GM19193 (cell line): ENCODE results near the gene GRB14.

Source experiments
- POLR2A ChIP-seq: IDR thresholded peaks from 4 replicates; pipeline ENCODE4 v1.6.1; 2011; ENCODE audit not compliant: insufficient read depth, insufficient read length; ENCODE audit errors: extremely low read depth

GRB14 gene

GRCh38 chr2:164589522-164589921, 31.8 kb downstream of the GRB14 start:
- no peak for TF ChIP-seq POLR2A

- no peak for TF ChIP-seq POLR2A
These were observed 40.2 kb downstream of the GRB14 start for GRCh38 chr2:164581050-164581449.

- no peak for TF ChIP-seq POLR2A
These were observed 46.4 kb downstream of the GRB14 start for GRCh38 chr2:164574931-164575330.

GRCh38 chr2:164570475-164570874, 50.8 kb downstream of the GRB14 start:
- no peak for TF ChIP-seq POLR2A

- TF ChIP-seq POLR2A: no peak
These were observed 51.9 kb downstream of the GRB14 start for GRCh38 chr2:164569378-164569777.

- TF ChIP-seq POLR2A: no peak
These were observed 53.0 kb downstream of the GRB14 start for GRCh38 chr2:164568317-164568716.

- TF ChIP-seq POLR2A: no peak
These were observed 53.8 kb downstream of the GRB14 start for GRCh38 chr2:164567335-164567989.

- TF ChIP-seq POLR2A: no peak
These were observed 55.9 kb downstream of the GRB14 start for GRCh38 chr2:164565359-164565758.

GRCh38 chr2:164562666-164563065, 58.6 kb downstream of the GRB14 start:
- TF ChIP-seq POLR2A: no peak

GRCh38 chr2:164561991-164562390, 59.3 kb downstream of the GRB14 start:
- no peak for TF ChIP-seq POLR2A

- TF ChIP-seq POLR2A: no peak
These were observed 59.9 kb downstream of the GRB14 start for GRCh38 chr2:164561416-164561815.

GRCh38 chr2:164560902-164561301, 60.4 kb downstream of the GRB14 start:
- TF ChIP-seq POLR2A: no peak

GRCh38 chr2:164560181-164560792, 61.0 kb downstream of the GRB14 start:
- TF ChIP-seq POLR2A: no peak

GRCh38 chr2:164558450-164558849, 62.8 kb downstream of the GRB14 start:
- TF ChIP-seq POLR2A: no peak

- TF ChIP-seq POLR2A: no peak
These were observed 66.8 kb downstream of the GRB14 start for GRCh38 chr2:164554487-164554886.

- TF ChIP-seq POLR2A: no peak
These were observed 69.8 kb downstream of the GRB14 start for GRCh38 chr2:164551519-164551918.
